ENCODE measurements around the gene STXBP1. TPM values are rescaled to one million over a fixed set of nuclear protein-coding genes. Genes with fewer than 3 reads are reported as not detected.

Gene STXBP1
- total and polyA plus RNA-seq, 2 of the 13 experiments (the other 11 are each of a cell fraction or from before 2014, with no cell fraction given): 2.9 TPM

DNA sequence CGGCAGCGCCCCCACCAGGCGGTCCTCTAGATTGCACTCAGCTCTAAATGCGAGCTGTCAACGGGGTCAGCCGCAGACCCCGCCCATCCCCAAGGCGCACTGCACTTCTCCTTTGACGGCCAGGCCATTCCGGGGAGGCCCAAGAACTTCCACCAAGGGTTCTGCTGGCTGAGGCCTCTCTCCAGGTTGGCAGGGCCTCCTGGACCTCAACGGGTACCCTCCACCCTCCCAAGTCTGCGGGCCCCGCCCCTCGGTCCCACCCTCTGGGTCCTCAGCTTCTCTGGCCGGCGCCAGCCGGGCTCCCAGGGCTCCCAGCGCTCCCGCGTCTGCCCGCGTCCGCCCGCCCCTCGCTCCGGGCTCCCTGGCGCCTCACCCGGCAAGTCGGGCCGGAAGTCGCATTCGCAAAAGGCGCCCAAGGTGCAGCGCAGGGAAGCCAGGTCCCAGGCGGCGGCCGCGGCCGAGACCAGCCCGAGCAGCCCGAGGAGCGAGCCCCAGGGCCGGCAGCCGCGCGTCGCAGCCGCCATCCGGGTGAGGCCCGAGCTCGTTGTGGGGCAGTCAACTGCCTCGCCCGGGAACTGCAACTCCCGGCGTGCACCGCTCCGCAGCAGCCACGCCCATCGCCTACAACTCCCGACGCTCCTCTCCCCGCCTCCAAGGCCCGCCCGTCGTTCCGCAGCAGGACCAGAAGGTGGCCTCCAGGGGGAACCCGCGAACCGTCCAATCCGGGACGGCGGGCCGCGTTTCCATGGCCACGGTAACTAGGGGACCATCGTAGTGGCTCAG, 122.9 kb downstream of the STXBP1 start, which contains the start of gene TOR2A (continued):
- TF ChIP-seq, protein P1, sequence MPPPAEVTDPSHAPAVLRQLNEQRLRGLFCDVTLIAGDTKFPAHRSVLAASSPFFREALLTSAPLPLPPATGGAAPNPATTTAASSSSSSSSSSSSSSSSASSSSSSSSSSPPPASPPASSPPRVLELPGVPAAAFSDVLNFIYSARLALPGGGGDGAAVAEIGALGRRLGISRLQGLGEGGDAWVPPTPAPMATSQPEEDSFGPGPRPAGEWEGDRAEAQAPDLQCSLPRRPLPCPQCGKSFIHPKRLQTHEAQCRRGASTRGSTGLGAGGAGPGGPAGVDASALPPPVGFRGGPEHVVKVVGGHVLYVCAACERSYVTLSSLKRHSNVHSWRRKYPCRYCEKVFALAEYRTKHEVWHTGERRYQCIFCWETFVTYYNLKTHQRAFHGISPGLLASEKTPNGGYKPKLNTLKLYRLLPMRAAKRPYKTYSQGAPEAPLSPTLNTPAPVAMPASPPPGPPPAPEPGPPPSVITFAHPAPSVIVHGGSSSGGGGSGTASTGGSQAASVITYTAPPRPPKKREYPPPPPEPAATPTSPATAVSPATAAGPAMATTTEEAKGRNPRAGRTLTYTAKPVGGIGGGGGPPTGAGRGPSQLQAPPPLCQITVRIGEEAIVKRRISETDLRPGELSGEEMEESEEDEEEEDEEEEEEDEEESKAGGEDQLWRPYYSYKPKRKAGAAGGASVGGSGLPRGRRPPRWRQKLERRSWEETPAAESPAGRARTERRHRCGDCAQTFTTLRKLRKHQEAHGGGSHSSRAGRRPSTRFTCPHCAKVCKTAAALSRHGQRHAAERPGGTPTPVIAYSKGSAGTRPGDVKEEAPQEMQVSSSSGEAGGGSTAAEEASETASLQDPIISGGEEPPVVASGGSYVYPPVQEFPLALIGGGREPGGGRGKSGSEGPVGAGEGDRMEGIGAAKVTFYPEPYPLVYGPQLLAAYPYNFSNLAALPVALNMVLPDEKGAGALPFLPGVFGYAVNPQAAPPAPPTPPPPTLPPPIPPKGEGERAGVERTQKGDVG (CRISPR knock-in tag; IDR thresholded peaks at IDR 0.05; ENCODE audit: borderline replicate concordance): no peak
- TF ChIP-seq REL (CRISPR knock-in tag; conservative IDR thresholded peaks at IDR 0.05) (no peak), ZNF451 (CRISPR knock-in tag; IDR thresholded peaks at IDR 0.05) (0 out of 2 replicates have a peak, but pooled peaks have one; percentile 56), AKAP8 (CRISPR knock-in tag; IDR thresholded peaks at IDR 0.05) (0 out of 2 replicates have a peak, but pooled peaks have one; percentile 27), ZNF431 (CRISPR knock-in tag; IDR thresholded peaks at IDR 0.05; ENCODE audit: borderline replicate concordance, low read depth) (no peak), ELF1 (CRISPR knock-in tag; IDR thresholded peaks at IDR 0.05) (peak; percentile 82), ZNF441 (CRISPR knock-in tag; IDR thresholded peaks at IDR 0.05; ENCODE audit: borderline replicate concordance) (no peak), JUNB (CRISPR knock-in tag; IDR thresholded peaks at IDR 0.05; ENCODE audit: borderline replicate concordance) (no peak)
- TF ChIP-seq, protein P2, sequence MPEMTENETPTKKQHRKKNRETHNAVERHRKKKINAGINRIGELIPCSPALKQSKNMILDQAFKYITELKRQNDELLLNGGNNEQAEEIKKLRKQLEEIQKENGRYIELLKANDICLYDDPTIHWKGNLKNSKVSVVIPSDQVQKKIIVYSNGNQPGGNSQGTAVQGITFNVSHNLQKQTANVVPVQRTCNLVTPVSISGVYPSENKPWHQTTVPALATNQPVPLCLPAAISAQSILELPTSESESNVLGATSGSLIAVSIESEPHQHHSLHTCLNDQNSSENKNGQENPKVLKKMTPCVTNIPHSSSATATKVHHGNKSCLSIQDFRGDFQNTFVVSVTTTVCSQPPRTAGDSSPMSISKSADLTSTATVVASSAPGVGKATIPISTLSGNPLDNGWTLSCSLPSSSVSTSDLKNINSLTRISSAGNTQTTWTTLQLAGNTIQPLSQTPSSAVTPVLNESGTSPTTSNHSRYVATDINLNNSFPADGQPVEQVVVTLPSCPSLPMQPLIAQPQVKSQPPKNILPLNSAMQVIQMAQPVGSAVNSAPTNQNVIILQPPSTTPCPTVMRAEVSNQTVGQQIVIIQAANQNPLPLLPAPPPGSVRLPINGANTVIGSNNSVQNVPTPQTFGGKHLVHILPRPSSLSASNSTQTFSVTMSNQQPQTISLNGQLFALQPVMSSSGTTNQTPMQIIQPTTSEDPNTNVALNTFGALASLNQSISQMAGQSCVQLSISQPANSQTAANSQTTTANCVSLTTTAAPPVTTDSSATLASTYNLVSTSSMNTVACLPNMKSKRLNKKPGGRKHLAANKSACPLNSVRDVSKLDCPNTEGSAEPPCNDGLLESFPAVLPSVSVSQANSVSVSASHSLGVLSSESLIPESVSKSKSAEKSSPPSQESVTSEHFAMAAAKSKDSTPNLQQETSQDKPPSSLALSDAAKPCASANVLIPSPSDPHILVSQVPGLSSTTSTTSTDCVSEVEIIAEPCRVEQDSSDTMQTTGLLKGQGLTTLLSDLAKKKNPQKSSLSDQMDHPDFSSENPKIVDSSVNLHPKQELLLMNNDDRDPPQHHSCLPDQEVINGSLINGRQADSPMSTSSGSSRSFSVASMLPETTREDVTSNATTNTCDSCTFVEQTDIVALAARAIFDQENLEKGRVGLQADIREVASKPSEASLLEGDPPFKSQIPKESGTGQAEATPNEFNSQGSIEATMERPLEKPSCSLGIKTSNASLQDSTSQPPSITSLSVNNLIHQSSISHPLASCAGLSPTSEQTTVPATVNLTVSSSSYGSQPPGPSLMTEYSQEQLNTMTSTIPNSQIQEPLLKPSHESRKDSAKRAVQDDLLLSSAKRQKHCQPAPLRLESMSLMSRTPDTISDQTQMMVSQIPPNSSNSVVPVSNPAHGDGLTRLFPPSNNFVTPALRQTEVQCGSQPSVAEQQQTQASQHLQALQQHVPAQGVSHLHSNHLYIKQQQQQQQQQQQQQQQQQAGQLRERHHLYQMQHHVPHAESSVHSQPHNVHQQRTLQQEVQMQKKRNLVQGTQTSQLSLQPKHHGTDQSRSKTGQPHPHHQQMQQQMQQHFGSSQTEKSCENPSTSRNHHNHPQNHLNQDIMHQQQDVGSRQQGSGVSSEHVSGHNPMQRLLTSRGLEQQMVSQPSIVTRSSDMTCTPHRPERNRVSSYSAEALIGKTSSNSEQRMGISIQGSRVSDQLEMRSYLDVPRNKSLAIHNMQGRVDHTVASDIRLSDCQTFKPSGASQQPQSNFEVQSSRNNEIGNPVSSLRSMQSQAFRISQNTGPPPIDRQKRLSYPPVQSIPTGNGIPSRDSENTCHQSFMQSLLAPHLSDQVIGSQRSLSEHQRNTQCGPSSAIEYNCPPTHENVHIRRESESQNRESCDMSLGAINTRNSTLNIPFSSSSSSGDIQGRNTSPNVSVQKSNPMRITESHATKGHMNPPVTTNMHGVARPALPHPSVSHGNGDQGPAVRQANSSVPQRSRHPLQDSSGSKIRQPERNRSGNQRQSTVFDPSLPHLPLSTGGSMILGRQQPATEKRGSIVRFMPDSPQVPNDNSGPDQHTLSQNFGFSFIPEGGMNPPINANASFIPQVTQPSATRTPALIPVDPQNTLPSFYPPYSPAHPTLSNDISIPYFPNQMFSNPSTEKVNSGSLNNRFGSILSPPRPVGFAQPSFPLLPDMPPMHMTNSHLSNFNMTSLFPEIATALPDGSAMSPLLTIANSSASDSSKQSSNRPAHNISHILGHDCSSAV (CRISPR knock-in tag; IDR thresholded peaks at IDR 0.05; ENCODE audit: borderline replicate concordance): peak; percentile 80; the same call in 1 of the 2 replicates

Data from HepG2 (cell line).